Measurements from ENCODE around the gene VDAC1.

Gene VDAC1

DNA sequence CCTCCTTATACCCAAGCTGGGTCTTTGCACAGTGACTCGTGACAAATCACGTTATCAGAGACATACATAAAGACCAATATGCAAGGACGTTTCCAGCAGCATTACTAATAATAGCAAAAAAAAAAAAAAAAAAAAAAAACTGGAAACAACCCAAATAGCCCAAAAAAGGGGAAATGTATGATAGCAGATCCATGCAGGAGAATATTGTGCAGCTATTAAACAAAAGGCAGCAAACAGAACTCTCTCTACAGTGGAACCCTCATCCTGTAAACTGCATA, 74.0 kb downstream of the VDAC1 start:
- no peak for TF ChIP-seq CTCF (IDR thresholded peaks at IDR 0.05)

- TF ChIP-seq CTCF (IDR thresholded peaks at IDR 0.05) = no peak
These were observed 74.5 kb downstream of the VDAC1 start for GRCh38 chr5:133930061-133930812.

DNA sequence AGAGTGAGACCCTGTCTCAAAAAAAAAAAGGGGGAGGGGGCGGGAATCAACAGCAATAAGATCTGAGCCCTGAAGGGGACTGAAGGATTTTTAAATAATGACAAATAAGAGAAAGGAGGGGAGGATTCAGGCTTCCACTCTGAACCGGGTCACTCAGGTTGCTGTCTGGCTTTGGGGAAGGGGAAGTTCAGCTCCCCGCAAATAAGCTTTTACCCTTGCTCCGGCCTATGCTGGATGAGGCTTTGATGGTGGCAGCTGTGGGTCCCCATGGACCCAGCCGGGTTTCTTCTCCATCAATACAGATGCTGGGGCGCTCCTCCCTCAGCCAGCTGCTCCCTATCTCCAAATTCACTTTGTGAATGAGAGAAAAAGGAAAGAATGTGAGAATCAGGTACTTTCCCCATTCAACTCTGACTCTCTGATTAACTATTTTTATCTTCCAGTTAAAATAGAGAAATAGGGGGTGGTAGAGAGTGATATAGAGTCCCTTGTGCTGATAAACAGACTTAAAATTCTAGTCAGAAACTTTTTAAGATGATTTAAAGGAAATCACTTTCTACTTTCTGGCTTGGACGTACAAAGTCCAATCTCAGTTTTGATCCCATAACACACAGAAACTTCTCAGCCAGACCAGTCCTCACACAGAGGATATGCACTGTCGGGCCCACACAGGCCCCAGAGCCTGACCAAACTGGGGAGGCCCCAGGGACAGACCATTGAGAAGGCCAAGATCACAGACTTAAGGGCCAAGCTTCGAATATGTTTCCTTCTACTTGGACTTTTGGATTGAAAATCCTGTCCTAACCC, 76.0 kb downstream of the VDAC1 start:
- no peak for TF ChIP-seq CTCF (IDR thresholded peaks at IDR 0.05)

GRCh38 chr5:133927300-133928180, 77.2 kb downstream of the VDAC1 start:
- no peak for TF ChIP-seq CTCF (IDR thresholded peaks at IDR 0.05)

- no peak for TF ChIP-seq CTCF (IDR thresholded peaks at IDR 0.05)
These were observed 78.1 kb downstream of the VDAC1 start for GRCh38 chr5:133926489-133927299.

- TF ChIP-seq CTCF (IDR thresholded peaks at IDR 0.05) = no peak
These were observed 78.8 kb downstream of the VDAC1 start for GRCh38 chr5:133925866-133926488.

Data from LNCAP (cell line).